ENCODE results near the gene PPP1R1C. TPM values are rescaled to one million over a fixed set of nuclear protein-coding genes. Genes with fewer than 3 reads are reported as not detected.

The PPP1R1C gene
- total and polyA plus RNA-seq, 2 of the 13 experiments (the other 11 are each of a cell fraction or from before 2014, with no cell fraction given), result 1.5 to 3.5 TPM

DNA sequence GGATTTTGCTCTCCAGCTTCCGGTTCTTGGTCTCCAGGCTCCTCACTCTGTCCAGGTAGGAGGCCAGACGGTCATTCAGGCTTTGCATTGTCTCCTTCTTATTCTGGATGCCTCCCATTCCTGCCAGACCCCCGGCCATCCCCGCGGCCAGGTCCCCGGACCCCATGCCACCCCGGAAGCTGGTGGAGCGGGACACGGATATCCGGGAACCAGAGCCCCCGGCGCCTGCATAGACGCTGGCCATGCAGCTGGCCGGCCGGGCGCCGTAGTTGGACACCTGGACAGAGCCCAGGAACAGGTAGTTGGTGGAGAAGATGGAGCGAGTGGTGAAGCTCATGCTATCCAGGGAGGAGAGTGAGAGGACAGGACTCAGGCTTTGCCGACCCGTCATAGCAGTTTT is 23.5 kb upstream of the PPP1R1C start (continued):
- no peak for TF ChIP-seq PHF5A (CRISPR knock-in tag; IDR thresholded peaks at IDR 0.05; ENCODE audit: low read depth, unreplicated experiment)
- TF ChIP-seq ZNF292 (CRISPR knock-in tag; IDR thresholded peaks at IDR 0.05; ENCODE audit: borderline replicate concordance, low read depth), result no peak
- TF ChIP-seq SAP130 (CRISPR knock-in tag; IDR thresholded peaks at IDR 0.05; ENCODE audit: low read depth), result no peak

DNA sequence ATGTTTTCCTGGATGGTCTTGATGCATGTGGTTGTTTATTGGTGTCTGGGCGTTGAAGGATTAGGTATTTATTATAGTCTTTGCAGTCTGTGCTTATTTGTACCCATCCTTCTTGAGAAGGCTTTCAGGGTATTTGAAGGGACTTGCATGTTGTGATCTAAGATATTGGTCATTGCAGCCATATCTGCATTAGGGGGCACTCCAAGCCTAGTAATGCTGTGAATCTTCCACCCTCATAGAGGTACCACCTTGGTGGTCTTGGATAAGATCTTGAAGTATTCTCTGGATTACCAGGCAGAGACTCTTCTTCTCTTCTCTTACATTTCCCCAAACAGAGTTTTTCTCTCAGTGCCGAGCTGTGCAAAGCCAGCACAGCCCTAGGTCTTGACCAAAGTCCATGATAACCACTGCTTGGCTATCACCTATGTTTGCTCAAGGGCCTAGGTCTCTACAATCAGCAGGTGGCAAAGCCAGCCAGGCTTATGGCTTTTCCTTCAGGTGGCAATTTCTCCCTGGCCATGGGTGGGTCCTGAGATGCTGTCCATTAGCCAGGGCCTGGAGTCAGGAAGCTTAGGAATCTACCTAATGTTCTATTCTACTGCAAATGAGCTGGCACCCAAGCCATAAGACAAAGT is 15.4 kb upstream of the PPP1R1C start:
- ChIA-PET CTCF (ENCODE audit: low intra/inter-chr PET ratio, low total read pairs) (no interaction called here), POLR2A (no interaction called here)
- Histone ChIP-seq H3K79me2 (ENCODE audit: insufficient read depth, low read length) (no peaks in the 10 kb centered on the region), H3K4me3 (replicated peaks in 1 of 3; ENCODE audit: insufficient read depth in 1 of 3, low read depth in 2 of 3, low read length in 3 of 3) (no peak overlapping the region), H3K36me3 (replicated peaks in 1 of 2; ENCODE audit: control insufficient read depth in 1 of 2, insufficient read depth in 2 of 2, low read length in 2 of 2) (no peaks in the 10 kb centered on the region), H3K9ac (ENCODE audit: insufficient read depth, low read depth, low read length) (no peak overlapping the region), H3K4me2 (ENCODE audit: low read depth, low read length) (no peak overlapping the region), H3K27me3 (ENCODE audit: control insufficient read depth in 1 of 2, insufficient read depth in 2 of 2, low read length in 2 of 2) (no peaks in the 10 kb centered on the region), H3K9me3 (ENCODE audit: low read length) (no peaks in the 10 kb centered on the region), H3K27ac (ENCODE audit: extremely low read length, insufficient read depth, low read length) (no peak overlapping the region), H4K20me1 (ENCODE audit: insufficient read depth, low read length) (no peaks in the 10 kb centered on the region), H3K4me1 (ENCODE audit: insufficient read depth, low read length) (peaks cover 12% of the 10 kb centered on the region), H2AFZ (ENCODE audit: low read length) (no peak overlapping the region)
- FAIRE-seq (no peak), DNase-seq (ENCODE audit: low spot score) (peak; percentile 16), ATAC-seq (peak; percentile 99)
- BruUV-seq (replicated peaks), result no TSS peak
- in situ Hi-C loops (cut with HindIII; ENCODE audit: extremely low pct_ligation_motif_present, low pct_unique_long_range_greater_than_20kb) (no loop called here), intact Hi-C loops (cut with micrococcal nuclease; ENCODE audit: unreplicated experiment) (no loop called here)
- WGBS (ENCODE audit: low lambda C conversion rate), result 13% methylated on average over 2 of the region's 2 CpGs
- TF ChIP-seq, protein P1, sequence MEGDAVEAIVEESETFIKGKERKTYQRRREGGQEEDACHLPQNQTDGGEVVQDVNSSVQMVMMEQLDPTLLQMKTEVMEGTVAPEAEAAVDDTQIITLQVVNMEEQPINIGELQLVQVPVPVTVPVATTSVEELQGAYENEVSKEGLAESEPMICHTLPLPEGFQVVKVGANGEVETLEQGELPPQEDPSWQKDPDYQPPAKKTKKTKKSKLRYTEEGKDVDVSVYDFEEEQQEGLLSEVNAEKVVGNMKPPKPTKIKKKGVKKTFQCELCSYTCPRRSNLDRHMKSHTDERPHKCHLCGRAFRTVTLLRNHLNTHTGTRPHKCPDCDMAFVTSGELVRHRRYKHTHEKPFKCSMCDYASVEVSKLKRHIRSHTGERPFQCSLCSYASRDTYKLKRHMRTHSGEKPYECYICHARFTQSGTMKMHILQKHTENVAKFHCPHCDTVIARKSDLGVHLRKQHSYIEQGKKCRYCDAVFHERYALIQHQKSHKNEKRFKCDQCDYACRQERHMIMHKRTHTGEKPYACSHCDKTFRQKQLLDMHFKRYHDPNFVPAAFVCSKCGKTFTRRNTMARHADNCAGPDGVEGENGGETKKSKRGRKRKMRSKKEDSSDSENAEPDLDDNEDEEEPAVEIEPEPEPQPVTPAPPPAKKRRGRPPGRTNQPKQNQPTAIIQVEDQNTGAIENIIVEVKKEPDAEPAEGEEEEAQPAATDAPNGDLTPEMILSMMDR (CRISPR knock-in tag; IDR thresholded peaks at IDR 0.05), result peak; percentile 31; the same call in 1 of the 2 replicates
- TF ChIP-seq FOXA1 (IDR thresholded peaks at IDR 0.05) (no peak), FOXA1 (CRISPR knock-in tag; IDR thresholded peaks at IDR 0.05) (peak; percentile 26; the same call in 1 of the 2 replicates), ZNF614 (CRISPR knock-in tag; IDR thresholded peaks at IDR 0.05; ENCODE audit: borderline replicate concordance) (no peak), GATAD2A (CRISPR knock-in tag; IDR thresholded peaks at IDR 0.05) (0 out of 2 replicates have a peak, but pooled peaks have one; percentile 13), ZNF644 (CRISPR knock-in tag; IDR thresholded peaks at IDR 0.05; ENCODE audit: low read depth) (peak; percentile 66; the same call in 1 of the 2 replicates), ZNF12 (CRISPR knock-in tag; IDR thresholded peaks at IDR 0.05) (0 out of 2 replicates have a peak, but pooled peaks have one; percentile 17), ZNF552 (CRISPR knock-in tag; IDR thresholded peaks at IDR 0.05; ENCODE audit: borderline replicate concordance) (no peak), SATB2 (CRISPR knock-in tag; IDR thresholded peaks at IDR 0.05) (no peak), ZMYM4 (CRISPR knock-in tag; IDR thresholded peaks at IDR 0.05) (peak; percentile 86), SALL1 (CRISPR knock-in tag; IDR thresholded peaks at IDR 0.05) (peak; percentile 70), HOXA7 (CRISPR knock-in tag; IDR thresholded peaks at IDR 0.05) (no peak), HNF4G (IDR thresholded peaks at IDR 0.05; ENCODE audit: borderline replicate concordance, low read depth, low read length) (peak; percentile 58; the same call in 1 of the 2 replicates), HNF4G (CRISPR knock-in tag; IDR thresholded peaks at IDR 0.05; ENCODE audit: borderline replicate concordance, low read depth) (no peak), HNF4A (CRISPR knock-in tag; IDR thresholded peaks at IDR 0.05) (peak; percentile 89)
